ENCODE data around the gene ADGRF1. TPM values are rescaled to one million over a fixed set of nuclear protein-coding genes. Genes with fewer than 3 reads are reported as not detected.

Gene ADGRF1
- total RNA-seq = not detected in 2 replicates

DNA sequence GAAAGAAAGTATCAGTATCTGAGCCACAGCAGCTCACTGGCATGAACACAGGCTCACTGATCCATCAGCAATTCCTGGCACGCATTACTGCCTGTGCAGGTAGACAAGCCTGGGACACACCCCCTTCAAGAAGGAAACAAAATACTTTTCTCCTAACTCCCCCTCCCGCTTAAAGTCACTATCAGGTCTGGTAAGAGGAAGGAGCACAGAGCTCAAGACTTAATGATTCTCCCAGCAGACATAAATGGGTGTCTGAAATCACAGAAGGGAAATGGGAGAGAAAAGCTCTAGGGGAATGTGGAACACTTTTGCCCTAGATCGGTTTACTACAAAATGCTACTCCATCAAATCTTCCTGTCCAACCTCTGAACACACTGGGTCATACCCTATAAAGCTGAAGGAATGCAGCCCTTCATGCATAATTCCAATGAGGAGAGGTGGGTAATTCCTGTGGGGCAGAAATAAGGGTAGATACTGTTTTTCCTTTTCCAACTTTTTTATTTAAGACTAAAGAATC, at the start of gene ADGRF1:
Gene ADGRF1, minus strand, starts transcription at position 58 of the 517 bp plus-strand sequence. CDS start 13,271 bp downstream, outside the sequence.

Other genes starting within 250 kb of the ADGRF1 start
- not detected in 2 replicates for gene MEP1A, start 248.9 kb downstream of the ADGRF1 start, total RNA-seq
- gene ADGRF5, start 120.4 kb downstream of the ADGRF1 start, total RNA-seq = 3.8 and 5.1 TPM in 2 replicates

All from cardiac ventricle fibroblast (primary cell).